Activated CD4-positive, alpha-beta memory T cell treated with anti-CD3 and anti-CD28 coated beads, Interleukin-2, amount 10 ng/mL, durations not matched to agents 7 days and 5 days (primary cell): ENCODE measurements around the gene GAB2. TPM values are rescaled to one million over a fixed set of nuclear protein-coding genes. Genes with fewer than 3 reads are reported as not detected.

Experiments
- CTCF ChIA-PET: fragments of 350-600 bp; sonication (Branson Sonifier 250); formaldehyde crosslinking; loops from one replicate; lab custom pipeline; 2021; ENCODE audit warnings: antibody characterized with exemption, inconsistent platforms; lab: Charles Lee
- POLR2A ChIA-PET: fragments of 350-600 bp; sonication (Branson Sonifier 250); formaldehyde crosslinking; loops from one replicate; lab custom pipeline; 2021; ENCODE audit warnings: antibody characterized with exemption; lab: Charles Lee
- DNase-seq: peaks from one replicate; pipeline ENCODE4 v3.0.0-alpha.2; 2020
- H3K27ac Mint-ChIP-seq: one replicate; pipeline ENCODE4 v1.8.0; 2021; ENCODE audit warnings: mild to moderate bottlenecking, mixed read lengths
- H3K27me3 Mint-ChIP-seq: one replicate; pipeline ENCODE4 v1.8.0; 2021; ENCODE audit warnings: mixed read lengths
- H3K36me3 Mint-ChIP-seq: one replicate; pipeline ENCODE4 v1.8.0; 2021; ENCODE audit warnings: low read depth, mixed read lengths
- H3K4me1 Mint-ChIP-seq: one replicate; pipeline ENCODE4 v1.8.0; 2021; ENCODE audit warnings: mixed read lengths
- H3K4me3 Mint-ChIP-seq: one replicate; pipeline ENCODE4 v1.8.0; 2021; ENCODE audit warnings: mild to moderate bottlenecking, mixed read lengths
- H3K9me3 Mint-ChIP-seq: one replicate; pipeline ENCODE4 v1.8.0; 2021; ENCODE audit warnings: mixed read lengths
- total RNA-seq, 2 experiments: library from RNA; stranded (reverse); gene quantifications; one replicate each; pipeline ENCODE4 v1.2.3, GENCODE V29; 2021

The GAB2 gene
- total RNA-seq, 2 experiments from 2014 or later: 51.8 to 55.8 TPM

GRCh38 chr11:78213526-78214330, 203.9 kb downstream of the GAB2 start:
- peaks cover 64% of the 10 kb centered on the region for H3K36me3 Mint-ChIP-seq
- no peaks in the 10 kb centered on the region for H3K9me3 Mint-ChIP-seq
- H3K27me3 Mint-ChIP-seq: no peaks in the 10 kb centered on the region
- ChIA-PET CTCF (no interaction called here), POLR2A (no interaction called here)
- peaks cover 13% of the 10 kb centered on the region for H3K4me1 Mint-ChIP-seq
- no peak overlapping the region for H3K27ac Mint-ChIP-seq
- no peak for DNase-seq
- H3K4me3 Mint-ChIP-seq: no peak overlapping the region

DNA sequence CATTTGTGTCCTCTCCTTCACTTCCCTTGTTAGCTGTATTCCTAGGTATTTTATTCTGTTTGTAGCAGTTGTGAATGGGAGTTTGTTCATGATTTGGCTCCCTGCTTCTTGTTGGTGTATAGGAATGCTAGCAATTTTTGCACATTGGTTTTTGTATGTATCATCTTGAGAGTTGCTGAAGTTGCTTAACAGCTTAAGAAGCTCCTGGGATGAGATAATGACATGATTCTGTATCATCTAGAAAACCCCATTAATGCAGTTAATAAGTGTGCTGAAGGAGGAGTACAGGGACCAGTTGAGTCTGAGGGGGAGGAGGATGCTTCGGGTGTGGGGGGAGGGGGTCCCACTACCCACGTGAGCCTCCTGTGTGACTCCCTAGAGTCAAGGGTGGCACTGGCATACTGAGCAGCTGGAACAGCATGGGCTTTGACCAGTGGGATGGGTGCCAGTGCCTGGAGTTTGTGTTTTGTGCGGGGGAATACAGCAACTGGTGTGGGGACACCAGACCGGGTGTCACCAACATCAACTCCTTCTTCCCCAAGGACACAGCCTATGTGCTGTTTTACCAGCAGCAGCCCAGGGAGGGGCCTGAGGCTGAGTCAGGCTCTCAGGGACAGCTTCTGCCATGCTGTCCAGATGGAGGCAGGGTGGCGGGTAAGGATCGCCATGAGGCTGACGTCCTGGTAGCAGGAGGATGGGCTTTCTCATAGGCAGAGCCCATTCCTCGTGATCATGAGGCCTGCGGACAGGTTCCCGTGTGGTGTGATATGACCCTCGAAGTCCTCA, 204.8 kb downstream of the GAB2 start:
- Mint-ChIP-seq H3K4me1 (peaks cover 10% of the 10 kb centered on the region), H3K27me3 (no peaks in the 10 kb centered on the region), H3K4me3 (no peak overlapping the region), H3K27ac (no peak overlapping the region), H3K9me3 (no peaks in the 10 kb centered on the region), H3K36me3 (peaks cover 55% of the 10 kb centered on the region)
- CTCF ChIA-PET: interaction anchor here (0.7 kb wide), 1 partner anchor 437 kb away, joined by 4 read pairs; no protein-coding TSS in a partner anchor
- POLR2A ChIA-PET: no interaction called here
- no peak for DNase-seq

- DNase-seq: no peak
- Mint-ChIP-seq H3K36me3 (peaks cover 45% of the 10 kb centered on the region), H3K27ac (no peak overlapping the region), H3K4me1 (no peaks in the 10 kb centered on the region), H3K4me3 (no peak overlapping the region), H3K27me3 (no peaks in the 10 kb centered on the region), H3K9me3 (no peaks in the 10 kb centered on the region)
- CTCF ChIA-PET: no interaction called here
- POLR2A ChIA-PET: no interaction called here
Observed at GRCh38 chr11:78211565-78211964, 206.1 kb downstream of the GAB2 start.

DNA sequence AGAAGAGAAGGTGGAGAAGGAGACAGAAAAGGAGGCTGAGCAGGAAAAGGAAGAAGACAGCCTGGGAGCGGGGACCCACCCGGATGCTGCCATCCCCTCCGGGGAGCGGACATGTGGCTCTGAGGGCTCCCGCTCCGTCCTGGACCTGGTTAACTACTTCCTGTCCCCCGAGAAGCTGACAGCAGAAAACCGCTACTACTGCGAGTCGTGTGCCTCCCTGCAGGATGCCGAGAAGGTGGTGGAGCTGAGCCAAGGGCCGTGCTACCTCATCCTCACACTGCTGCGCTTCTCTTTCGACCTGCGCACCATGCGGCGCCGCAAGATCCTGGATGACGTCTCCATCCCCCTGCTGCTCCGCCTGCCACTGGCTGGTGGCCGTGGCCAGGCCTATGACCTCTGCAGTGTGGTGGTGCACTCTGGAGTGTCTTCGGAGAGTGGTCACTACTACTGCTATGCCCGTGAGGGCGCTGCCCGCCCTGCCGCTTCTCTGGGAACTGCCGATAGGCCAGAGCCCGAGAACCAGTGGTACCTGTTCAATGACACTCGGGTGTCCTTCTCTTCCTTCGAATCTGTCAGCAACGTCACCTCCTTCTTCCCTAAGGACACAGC, 207.5 kb downstream of the GAB2 start:
- Mint-ChIP-seq H3K36me3 (peaks cover 41% of the 10 kb centered on the region), H3K9me3 (no peaks in the 10 kb centered on the region), H3K4me1 (no peaks in the 10 kb centered on the region), H3K27ac (no peak overlapping the region), H3K27me3 (no peaks in the 10 kb centered on the region), H3K4me3 (no peak overlapping the region)
- no peak for DNase-seq
- ChIA-PET POLR2A (no interaction called here), CTCF (no interaction called here)

GRCh38 chr11:78209478-78209877, 208.1 kb downstream of the GAB2 start:
- POLR2A ChIA-PET: no interaction called here
- DNase-seq: no peak

DNA sequence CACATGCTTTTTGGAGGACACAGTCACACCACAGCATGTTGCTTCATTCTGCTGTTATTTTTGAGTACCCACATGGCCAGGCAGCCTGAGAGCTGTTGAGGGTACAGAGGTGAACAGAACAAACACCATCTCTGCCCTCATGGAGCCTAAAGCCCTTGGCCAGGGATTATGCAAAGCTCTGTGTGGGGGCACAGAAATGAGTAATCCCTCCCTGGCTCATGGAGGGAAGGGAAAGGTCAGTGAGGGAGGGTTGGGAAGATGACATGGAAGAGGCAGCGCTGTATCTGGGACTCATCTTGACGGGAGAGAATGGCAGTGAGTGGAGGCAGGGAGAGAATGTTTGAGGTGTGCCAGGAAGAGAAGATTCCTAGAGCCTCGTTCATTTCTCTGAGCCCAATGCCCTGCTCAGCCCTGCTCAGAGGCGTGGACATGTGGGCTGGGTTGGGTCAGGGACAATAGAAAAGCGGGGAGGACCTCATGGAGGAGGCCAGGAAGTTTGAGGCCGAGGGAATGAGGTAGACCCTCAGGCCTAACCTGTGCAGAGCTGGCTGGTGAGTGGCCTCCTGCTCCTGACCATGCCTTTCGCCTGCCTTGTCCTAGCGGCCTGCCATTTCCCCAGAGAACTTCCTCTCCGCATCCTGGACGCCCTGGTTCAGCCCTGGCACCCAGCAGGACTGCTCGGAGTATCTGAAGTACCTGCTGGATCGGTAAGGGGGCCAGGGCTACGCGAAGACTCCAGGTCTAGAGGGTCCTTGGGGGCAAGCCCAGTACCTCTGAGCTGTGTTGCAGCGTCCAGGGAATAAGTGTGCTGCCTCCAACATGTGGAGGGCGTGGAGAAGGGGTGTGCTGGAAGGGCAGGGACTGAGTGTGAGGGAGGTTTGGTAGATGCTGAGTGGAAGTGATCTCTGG, 209.1 kb downstream of the GAB2 start:
- CTCF ChIA-PET: no interaction called here
- H3K27ac Mint-ChIP-seq: no peak overlapping the region
- peaks cover 40% of the 10 kb centered on the region for H3K36me3 Mint-ChIP-seq
- peaks cover 7% of the 10 kb centered on the region for H3K4me1 Mint-ChIP-seq
- H3K27me3 Mint-ChIP-seq: no peaks in the 10 kb centered on the region
- POLR2A ChIA-PET: no interaction called here
- no peaks in the 10 kb centered on the region for H3K9me3 Mint-ChIP-seq
- no peak overlapping the region for H3K4me3 Mint-ChIP-seq
- DNase-seq: no peak

More at GRCh38 chr11:78209478-78209877, 208.1 kb downstream of the GAB2 start:
- H3K36me3 Mint-ChIP-seq: peaks cover 41% of the 10 kb centered on the region
- no peak overlapping the region for H3K27ac Mint-ChIP-seq
- CTCF ChIA-PET: no interaction called here
- no peaks in the 10 kb centered on the region for H3K9me3 Mint-ChIP-seq
- no peaks in the 10 kb centered on the region for H3K27me3 Mint-ChIP-seq
- H3K4me3 Mint-ChIP-seq: no peak overlapping the region
- H3K4me1 Mint-ChIP-seq: peaks cover 4% of the 10 kb centered on the region

GRCh38 chr11:78207532-78208256, 209.9 kb downstream of the GAB2 start:
- Mint-ChIP-seq H3K4me3 (no peak overlapping the region), H3K4me1 (peaks cover 14% of the 10 kb centered on the region), H3K9me3 (no peaks in the 10 kb centered on the region), H3K27ac (no peak overlapping the region), H3K36me3 (peaks cover 40% of the 10 kb centered on the region), H3K27me3 (no peaks in the 10 kb centered on the region)
- DNase-seq: no peak
- POLR2A ChIA-PET: no interaction called here
- CTCF ChIA-PET: no interaction called here

GRCh38 chr11:78205691-78206090, 211.9 kb downstream of the GAB2 start:
- no peaks in the 10 kb centered on the region for H3K9me3 Mint-ChIP-seq
- POLR2A ChIA-PET: interaction anchor here (1.0 kb wide), 1 partner anchor 18 kb away, joined by 3 read pairs; the partner anchor contains the start of gene KCTD21
- H3K4me1 Mint-ChIP-seq: peaks cover 31% of the 10 kb centered on the region
- H3K36me3 Mint-ChIP-seq: peaks cover 36% of the 10 kb centered on the region
- DNase-seq: no peak
- no peak overlapping the region for H3K4me3 Mint-ChIP-seq
- no peak overlapping the region for H3K27ac Mint-ChIP-seq
- H3K27me3 Mint-ChIP-seq: no peaks in the 10 kb centered on the region
- CTCF ChIA-PET: interaction anchor here (1.0 kb wide), 1 partner anchor 380 kb away, joined by 3 read pairs; no protein-coding TSS in a partner anchor

- Mint-ChIP-seq H3K27me3 (no peaks in the 10 kb centered on the region), H3K4me3 (no peak overlapping the region), H3K9me3 (no peaks in the 10 kb centered on the region), H3K36me3 (peaks cover 31% of the 10 kb centered on the region), H3K4me1 (peaks cover 31% of the 10 kb centered on the region), H3K27ac (no peak overlapping the region)
- DNase-seq: no peak
- ChIA-PET CTCF (no interaction called here), POLR2A (no interaction called here)
Observed at GRCh38 chr11:78205256-78205655, 212.4 kb downstream of the GAB2 start.

DNA sequence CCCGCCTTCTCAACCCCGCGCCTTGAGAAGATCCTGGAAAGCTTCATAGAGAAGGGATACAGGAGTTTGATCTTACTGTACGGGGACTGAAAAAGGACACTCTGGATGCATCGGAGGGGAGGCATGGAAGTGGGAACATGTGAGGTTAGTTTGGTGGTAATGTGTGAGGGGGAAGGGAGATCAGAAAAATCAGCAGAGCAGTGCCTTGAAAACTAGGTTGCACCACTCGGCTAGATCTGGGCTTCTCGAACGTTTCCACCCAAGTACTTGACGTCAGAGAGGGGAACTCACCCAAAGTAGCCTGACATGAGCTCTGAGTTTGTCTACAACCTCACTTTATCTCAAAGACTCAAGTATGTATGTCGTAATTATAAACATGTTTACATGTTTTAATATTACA, 214.4 kb downstream of the GAB2 start:
- Mint-ChIP-seq H3K4me3 (peak overlapping the region; percentile 60), H3K4me1 (peaks cover 31% of the 10 kb centered on the region), H3K36me3 (peaks cover 22% of the 10 kb centered on the region), H3K27me3 (no peaks in the 10 kb centered on the region), H3K9me3 (no peaks in the 10 kb centered on the region), H3K27ac (peak overlapping the region; percentile 82)
- CTCF ChIA-PET: interaction anchor here (1.0 to 1.3 kb wide), 2 partner anchors 25 to 362 kb away, joined by 4 to 6 read pairs; no protein-coding TSS in a partner anchor
- POLR2A ChIA-PET: interaction anchor here (0.8 to 2.6 kb wide), 8 partner anchors 10 to 124 kb away, joined by 3 to 27 read pairs (median 5); partner anchors contain the start of genes ALG8, KCTD21, NDUFC2 and USP35
- peak; percentile 44 for DNase-seq

DNA sequence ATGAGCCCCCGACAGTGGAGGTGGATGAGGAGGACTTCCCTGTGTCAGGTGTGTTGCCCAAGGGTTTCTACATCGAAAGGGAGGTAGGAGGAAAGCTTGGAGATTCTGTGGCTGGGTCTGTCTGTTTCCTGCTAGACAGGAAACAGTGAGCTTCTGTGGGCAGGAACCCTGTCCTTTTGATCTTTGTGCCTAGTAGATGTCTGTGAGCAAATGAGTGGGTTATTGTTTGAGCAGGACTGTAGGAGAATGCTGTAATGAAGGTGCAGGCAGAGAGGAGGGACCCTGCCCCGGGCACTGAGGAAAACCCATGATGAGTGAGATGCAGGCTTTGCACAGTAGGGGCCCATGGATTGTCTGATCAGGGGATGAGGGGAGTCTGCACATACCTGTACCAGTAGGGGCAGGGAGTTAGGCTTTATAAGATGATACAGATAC, 214.9 kb downstream of the GAB2 start:
- ChIA-PET POLR2A (interaction anchor here (0.6 to 2.6 kb wide), 10 partner anchors 9 to 372 kb away, joined by 3 to 27 read pairs (median 5); partner anchors contain the start of genes ALG8, KCTD21, NARS2 and NDUFC2), CTCF (interaction anchor here (0.7 to 1.3 kb wide), 3 partner anchors 26 to 362 kb away, joined by 3 to 6 read pairs (median 4); partner anchors contain the start of gene GAB2)
- H3K4me1 Mint-ChIP-seq: peaks cover 31% of the 10 kb centered on the region
- DNase-seq: peak; percentile 61
- peak overlapping the region; percentile 60 for H3K4me3 Mint-ChIP-seq
- H3K36me3 Mint-ChIP-seq: peaks cover 22% of the 10 kb centered on the region
- peak overlapping the region; percentile 82 for H3K27ac Mint-ChIP-seq
- H3K27me3 Mint-ChIP-seq: no peaks in the 10 kb centered on the region
- no peaks in the 10 kb centered on the region for H3K9me3 Mint-ChIP-seq
